WTC11 (cell line): ENCODE data around the gene CCDC57. TPM values are rescaled to one million over a fixed set of nuclear protein-coding genes. Genes with fewer than 3 reads are reported as not detected.

Experiments used
- ATAC-seq: fragments of 200-7000 bp; cut with Tn5 transposase; 2 replicates; pipeline ENCODE4 v1.10.0; 2021; ENCODE audit warnings: mild to moderate bottlenecking, moderate library complexity
- CTCF ChIA-PET: fragments of 300-600 bp; sonication (Branson Sonifier 250); formaldehyde crosslinking; loops from one replicate; lab custom pipeline; 2021; ENCODE audit warnings: antibody characterized with exemption; lab: Charles Lee
- POLR2A ChIA-PET: fragments of 350-600 bp; sonication (Branson Sonifier 250); formaldehyde crosslinking; loops from one replicate; lab custom pipeline; 2021; ENCODE audit warnings: antibody characterized with exemption; lab: Charles Lee
- DNase-seq: peaks from one replicate; pipeline ENCODE4 v3.0.0; 2021; ENCODE audit warnings: low spot score
- H3K27ac Mint-ChIP-seq: 2 replicates; pipeline ENCODE4 v1.8.0; 2021; ENCODE audit warnings: mixed read lengths
- H3K27me3 Mint-ChIP-seq: 2 replicates; pipeline ENCODE4 v1.8.0; 2021; ENCODE audit warnings: low read depth, mild to moderate bottlenecking, moderate library complexity, mixed read lengths
- H3K36me3 Mint-ChIP-seq: 2 replicates; pipeline ENCODE4 v1.8.0; 2021; ENCODE audit warnings: mixed read lengths
- H3K4me1 Mint-ChIP-seq: 2 replicates; pipeline ENCODE4 v1.8.0; 2022; ENCODE audit warnings: mixed read lengths
- H3K4me3 Mint-ChIP-seq: 2 replicates; pipeline ENCODE4 v1.8.0; 2021; ENCODE audit warnings: mild to moderate bottlenecking, moderate library complexity, mixed read lengths
- H3K9me3 Mint-ChIP-seq: 2 replicates; pipeline ENCODE4 v1.8.0; 2021; ENCODE audit warnings: mixed read lengths
- ATF2 ChIP-seq: sonication (generic); formaldehyde crosslinking; IDR thresholded peaks from 2 replicates; pipeline ENCODE4 v1.8.1; 2022; ENCODE audit warnings: low read depth, missing genetic modification reagents, borderline replicate concordance
- ATF3 ChIP-seq: sonication (generic); formaldehyde crosslinking; conservative IDR thresholded peaks from 2 replicates; pipeline ENCODE4 v1.8.1; 2022; ENCODE audit warnings: mild to moderate bottlenecking, missing genetic modification reagents
- ATF6 ChIP-seq: sonication (generic); formaldehyde crosslinking; IDR thresholded peaks from 2 replicates; pipeline ENCODE4 v1.8.1; 2023; ENCODE audit warnings: mild to moderate bottlenecking, missing genetic modification reagents
- CREB1 ChIP-seq: sonication (generic); formaldehyde crosslinking; IDR thresholded peaks from 2 replicates; pipeline ENCODE4 v1.8.0; 2023; ENCODE audit warnings: mild to moderate bottlenecking, missing genetic modification reagents
- IRF1 ChIP-seq: sonication (generic); formaldehyde crosslinking; IDR thresholded peaks from 2 replicates; pipeline ENCODE4 v1.8.0; 2023; ENCODE audit warnings: missing genetic modification reagents
- JUN ChIP-seq: sonication (generic); formaldehyde crosslinking; IDR thresholded peaks from 2 replicates; pipeline ENCODE4 v1.8.0; 2023; ENCODE audit warnings: mild to moderate bottlenecking, missing genetic modification reagents
- MAX ChIP-seq: sonication (generic); formaldehyde crosslinking; IDR thresholded peaks from 2 replicates; pipeline ENCODE4 v1.8.0; 2022; ENCODE audit warnings: mild to moderate bottlenecking, missing genetic modification reagents
- MLX ChIP-seq: sonication (generic); formaldehyde crosslinking; IDR thresholded peaks from 2 replicates; pipeline ENCODE4 v1.8.1; 2023; ENCODE audit warnings: mild to moderate bottlenecking, missing genetic modification reagents, moderate library complexity
- NR2C2 ChIP-seq: sonication (generic); formaldehyde crosslinking; IDR thresholded peaks from 2 replicates; pipeline ENCODE4 v1.8.0; 2022; ENCODE audit warnings: mild to moderate bottlenecking, missing genetic modification reagents
- OVOL2 ChIP-seq: fragments of 250-450 bp; sonication (Bioruptor Pico); IDR thresholded peaks from 2 replicates; pipeline ENCODE4 v1.9.0; 2021; ENCODE audit warnings: mild to moderate bottlenecking, borderline replicate concordance
- USF2 ChIP-seq: sonication (generic); formaldehyde crosslinking; IDR thresholded peaks from 2 replicates; pipeline ENCODE4 v1.8.1; 2023; ENCODE audit warnings: mild to moderate bottlenecking, missing genetic modification reagents, moderate library complexity
- ZNF138 ChIP-seq: sonication (generic); formaldehyde crosslinking; conservative IDR thresholded peaks from 2 replicates; pipeline ENCODE4 v1.8.1; 2022; ENCODE audit warnings: mild to moderate bottlenecking, moderate library complexity, missing genetic modification reagents
- ZNF423 ChIP-seq: fragments of 250-450 bp; sonication (Bioruptor Pico); IDR thresholded peaks from 2 replicates; pipeline ENCODE4 v2.1.2; 2022; ENCODE audit warnings: mild to moderate bottlenecking, moderate library complexity
- ZNF532 ChIP-seq: fragments of 250-450 bp; sonication (Bioruptor Pico); IDR thresholded peaks from 2 replicates; pipeline ENCODE4 v1.9.0; 2021; ENCODE audit warnings: mild to moderate bottlenecking, borderline replicate concordance
- total RNA-seq: library from RNA; stranded (reverse); gene quantifications from 3 replicates; pipeline ENCODE4 v1.2.3, GENCODE V29; 2021

The CCDC57 gene
- total RNA-seq, 1 experiment from 2014 or later, result 20.0 TPM

- ChIA-PET POLR2A (no interaction called here), CTCF (interaction anchor here (0.7 to 2.3 kb wide), 2 partner anchors 16 to 60 kb away, joined by 3 to 6 read pairs; no protein-coding TSS in a partner anchor)
- ATAC-seq (no peak), DNase-seq (no peak)
- no peaks in the 10 kb centered on the region for H3K27me3 Mint-ChIP-seq
- no peak overlapping the region for H3K27ac Mint-ChIP-seq
- no peak for TF ChIP-seq CREB1 (CRISPR knock-in tag)
- TF ChIP-seq MAX (CRISPR knock-in tag), result no peak
- TF ChIP-seq USF2 (CRISPR knock-in tag), result no peak
- TF ChIP-seq ZNF138 (CRISPR knock-in tag), result no peak
- no peak for TF ChIP-seq ATF3 (CRISPR knock-in tag)
- H3K36me3 Mint-ChIP-seq, result peaks cover 22% of the 10 kb centered on the region
- H3K4me1 Mint-ChIP-seq, result no peaks in the 10 kb centered on the region
- H3K4me3 Mint-ChIP-seq, result no peak overlapping the region
- H3K9me3 Mint-ChIP-seq, result no peaks in the 10 kb centered on the region
These were observed 122.7 kb downstream of the CCDC57 start for GRCh38 chr17:82089723-82090548.

GRCh38 chr17:82088838-82089722 is 123.6 kb downstream of the CCDC57 start:
- Mint-ChIP-seq H3K36me3 (peaks cover 26% of the 10 kb centered on the region), H3K9me3 (no peaks in the 10 kb centered on the region), H3K27ac (no peak overlapping the region), H3K4me3 (no peak overlapping the region), H3K27me3 (no peaks in the 10 kb centered on the region), H3K4me1 (no peaks in the 10 kb centered on the region)
- ATAC-seq, result no peak
- TF ChIP-seq OVOL2 (CRISPR knock-in tag) (no peak), MLX (CRISPR knock-in tag) (no peak), ZNF138 (CRISPR knock-in tag) (no peak), ZNF532 (no peak), ZNF423 (no peak), ATF6 (CRISPR knock-in tag) (no peak), NR2C2 (CRISPR knock-in tag) (no peak), IRF1 (no peak), JUN (CRISPR knock-in tag) (no peak), ATF2 (CRISPR knock-in tag) (no peak)
- ChIA-PET POLR2A (no interaction called here), CTCF (interaction anchor here (2.3 kb wide), 1 partner anchor 17 kb away, joined by 6 read pairs; no protein-coding TSS in a partner anchor)
- no peak for DNase-seq
